Fibroblast of lung (primary cell): ENCODE measurements around the gene GNL1. TPM values are rescaled to one million over a fixed set of nuclear protein-coding genes. Genes with fewer than 3 reads are reported as not detected.

Source experiments
- DNase-seq, 2 donors: peaks; one replicate each; pipeline versions ENCODE4 v3.0.0 to v3.0.0-alpha.2; 2010; ENCODE audit warnings: low read depth in 2 of 2
- H2AFZ ChIP-seq: 2 replicates; pipeline ENCODE4 v1.5.1; 2012; ENCODE audit warnings: low read length, control low read depth, inconsistent platforms
- H3K27ac ChIP-seq: 2 replicates; pipeline ENCODE4 v1.5.1; 2011; ENCODE audit warnings: low read length, control low read depth; ENCODE audit not compliant: insufficient read depth
- H3K27me3 ChIP-seq: 2 replicates; pipeline ENCODE4 v1.5.1; 2011; ENCODE audit warnings: mild to moderate bottlenecking, low read length; ENCODE audit not compliant: control insufficient read depth, insufficient read depth
- H3K36me3 ChIP-seq: 2 replicates; pipeline ENCODE4 v1.5.1; 2011; ENCODE audit warnings: low read length; ENCODE audit not compliant: control insufficient read depth, insufficient read depth
- H3K4me1 ChIP-seq: 2 replicates; pipeline ENCODE4 v1.5.1; 2011; ENCODE audit warnings: low read length; ENCODE audit not compliant: control insufficient read depth, insufficient read depth; ENCODE audit errors: extremely low read depth
- H3K4me2 ChIP-seq: 2 replicates; pipeline ENCODE4 v1.5.1; 2011; ENCODE audit warnings: low read length, control low read depth; ENCODE audit not compliant: insufficient read depth; ENCODE audit errors: extremely low read depth
- H3K4me3 ChIP-seq, 4 experiments: fragments of 200-600 bp in 1 of 4; sonication (generic) in 1 of 4; replicated peaks in 1 of 4; 2 replicates each; pipeline ENCODE4 v1.5.1; 2011 to 2016; ENCODE audit warnings: low read length in 4 of 4, low read depth in 3 of 4, mild to moderate bottlenecking in 3 of 4, control low read depth in 2 of 4, inconsistent platforms in 1 of 4, mixed read lengths in 1 of 4; ENCODE audit not compliant: insufficient read depth in 1 of 4; ENCODE audit errors: control extremely low read depth in 1 of 4
- H3K79me2 ChIP-seq: 2 replicates; pipeline ENCODE4 v1.5.1; 2012; ENCODE audit warnings: mild to moderate bottlenecking, low read length, inconsistent platforms; ENCODE audit not compliant: control insufficient read depth, insufficient read depth
- H3K9ac ChIP-seq: 2 replicates; pipeline ENCODE4 v1.5.1; 2011; ENCODE audit warnings: mild to moderate bottlenecking, low read length, control low read depth; ENCODE audit not compliant: insufficient read depth
- H3K9me3 ChIP-seq: 2 replicates; pipeline ENCODE4 v1.5.1; 2012; ENCODE audit warnings: low read depth, low read length; ENCODE audit not compliant: control insufficient read depth, insufficient read depth
- H4K20me1 ChIP-seq: 2 replicates; pipeline ENCODE4 v1.5.1; 2011; ENCODE audit warnings: low read length; ENCODE audit not compliant: control insufficient read depth, insufficient read depth; ENCODE audit errors: extremely low read depth
- EZH2 ChIP-seq: IDR thresholded peaks from 2 replicates; pipeline ENCODE4 v1.5.1; 2012; ENCODE audit warnings: low read length, control low read depth, mild to moderate bottlenecking; ENCODE audit errors: missing control alignments
- polyA plus RNA-seq, 2 donors: library from polyadenylated mRNA; depleted of rRNA in 1 of 2; stranded (reverse) in 1 of 2; unstranded in 1 of 2; fragments of >200 nt; gene quantifications; 2 replicates each; pipeline ENCODE4 v1.2.1, GENCODE V29; 2011 to 2012; ENCODE audit warnings: missing spikeins in 1 of 2
- total RNA-seq: library from RNA; depleted of rRNA; stranded (reverse); fragments of >200 nt; gene quantifications from 2 replicates; pipeline ENCODE4 v1.2.1, GENCODE V29; 2014
- TF ChIP-seq, protein P1 (sequence below), 2 donors: IDR thresholded peaks in 1 of 2; conservative IDR thresholded peaks in 1 of 2; 1 replicate in 1 of 2; 2 replicates in 1 of 2; pipeline ENCODE4 v1.5.1; 2011 to 2012; ENCODE audit warnings: low read length in 2 of 2, control low read depth in 1 of 2, inconsistent platforms in 1 of 2, low read depth in 1 of 2, mild to moderate bottlenecking in 1 of 2

The GNL1 gene
- total and polyA plus RNA-seq, 2 donors (not counting 1 experiment from before 2014, with no cell fraction given) = 33.4 to 67.0 TPM

- H2AFZ ChIP-seq = no peak overlapping the region
- H3K9me3 ChIP-seq = no peaks in the 10 kb centered on the region
- H3K4me3 ChIP-seq = no peak overlapping the region
- H3K27me3 ChIP-seq = no peaks in the 10 kb centered on the region
- no peaks in the 10 kb centered on the region for H3K4me1 ChIP-seq
- no peaks in the 10 kb centered on the region for H4K20me1 ChIP-seq
- no peak overlapping the region for H3K4me2 ChIP-seq
- no peak overlapping the region for H3K27ac ChIP-seq
- DNase-seq = no peak
- no peaks in the 10 kb centered on the region for H3K79me2 ChIP-seq
- H3K9ac ChIP-seq = no peak overlapping the region
- peaks cover 45% of the 10 kb centered on the region for H3K36me3 ChIP-seq
- TF ChIP-seq, protein P1, sequence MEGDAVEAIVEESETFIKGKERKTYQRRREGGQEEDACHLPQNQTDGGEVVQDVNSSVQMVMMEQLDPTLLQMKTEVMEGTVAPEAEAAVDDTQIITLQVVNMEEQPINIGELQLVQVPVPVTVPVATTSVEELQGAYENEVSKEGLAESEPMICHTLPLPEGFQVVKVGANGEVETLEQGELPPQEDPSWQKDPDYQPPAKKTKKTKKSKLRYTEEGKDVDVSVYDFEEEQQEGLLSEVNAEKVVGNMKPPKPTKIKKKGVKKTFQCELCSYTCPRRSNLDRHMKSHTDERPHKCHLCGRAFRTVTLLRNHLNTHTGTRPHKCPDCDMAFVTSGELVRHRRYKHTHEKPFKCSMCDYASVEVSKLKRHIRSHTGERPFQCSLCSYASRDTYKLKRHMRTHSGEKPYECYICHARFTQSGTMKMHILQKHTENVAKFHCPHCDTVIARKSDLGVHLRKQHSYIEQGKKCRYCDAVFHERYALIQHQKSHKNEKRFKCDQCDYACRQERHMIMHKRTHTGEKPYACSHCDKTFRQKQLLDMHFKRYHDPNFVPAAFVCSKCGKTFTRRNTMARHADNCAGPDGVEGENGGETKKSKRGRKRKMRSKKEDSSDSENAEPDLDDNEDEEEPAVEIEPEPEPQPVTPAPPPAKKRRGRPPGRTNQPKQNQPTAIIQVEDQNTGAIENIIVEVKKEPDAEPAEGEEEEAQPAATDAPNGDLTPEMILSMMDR (conservative IDR thresholded peaks at IDR 0.05 in 1 of 2, IDR thresholded peaks at IDR 0.05 in 1 of 2; ENCODE audit: low read depth in 1 of 2, low read length in 2 of 2) = no peak
- TF ChIP-seq EZH2 = no peak
Measured at GRCh38 chr6:30601436-30601814, 45.1 kb upstream of the GNL1 start.

DNA sequence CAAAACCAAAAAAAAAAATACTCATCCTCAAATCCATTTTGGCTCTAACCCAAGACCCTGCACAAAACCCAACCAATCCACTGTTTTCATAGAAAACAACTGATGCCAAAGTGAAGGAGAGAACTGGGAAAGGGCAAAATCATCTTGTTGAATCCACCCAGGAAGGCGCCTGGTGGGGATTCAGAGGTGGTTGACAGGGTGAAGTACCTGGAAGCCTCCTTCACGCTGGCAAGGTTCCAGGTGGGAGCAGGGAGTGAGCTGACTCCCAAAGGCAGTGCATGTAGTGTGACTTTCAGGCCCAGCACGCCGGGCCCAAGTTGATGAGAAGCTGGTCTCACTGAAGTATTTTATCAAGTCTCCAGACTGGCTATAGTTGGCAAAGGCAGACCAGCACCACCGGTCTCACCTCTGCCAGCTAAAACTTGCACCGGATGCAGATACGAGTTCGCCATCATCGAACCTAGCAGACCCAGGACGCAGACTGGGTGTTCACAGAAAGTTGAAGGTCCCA, 44.2 kb upstream of the GNL1 start:
- Histone ChIP-seq H3K4me1 (no peaks in the 10 kb centered on the region), H3K36me3 (peaks cover 40% of the 10 kb centered on the region)
- no peak for TF ChIP-seq EZH2
- TF ChIP-seq, protein P1 (conservative IDR thresholded peaks at IDR 0.05 in 1 of 2, IDR thresholded peaks at IDR 0.05 in 1 of 2; ENCODE audit: low read depth in 1 of 2, low read length in 2 of 2) = no peak

DNA sequence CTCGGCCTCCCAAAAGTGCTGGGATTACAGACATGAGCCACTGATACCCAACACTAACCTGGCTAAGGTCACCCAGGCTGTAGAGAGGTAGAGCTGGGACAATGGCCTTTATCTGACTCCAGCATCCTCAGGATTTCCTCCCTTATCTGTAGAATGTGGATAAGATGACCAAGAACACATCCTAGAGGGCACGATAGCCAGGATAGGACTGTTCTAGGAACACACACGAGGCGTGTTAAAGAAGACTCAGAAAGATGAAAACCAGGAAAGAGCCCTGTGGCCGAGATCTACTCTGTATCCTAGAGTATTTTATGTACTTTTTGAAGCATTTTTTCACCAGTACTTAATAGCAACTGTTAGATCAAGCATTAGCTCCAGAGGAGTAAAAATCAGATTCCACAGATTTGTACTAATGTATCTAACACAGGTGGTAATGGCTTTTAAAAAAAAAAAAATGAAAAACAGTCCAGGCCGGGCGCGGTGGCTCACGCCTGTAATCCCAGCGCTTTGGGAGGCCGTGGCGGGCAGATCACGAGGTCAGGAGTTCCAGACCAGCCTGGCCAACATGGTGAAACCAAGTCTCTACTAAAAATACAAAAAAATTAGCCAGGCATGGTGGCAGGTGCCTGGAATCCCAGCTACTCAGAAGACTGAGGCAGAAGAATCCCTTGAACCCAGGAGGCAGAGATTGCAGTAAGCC, 43.5 kb upstream of the GNL1 start:
- Histone ChIP-seq H3K36me3 (peaks cover 34% of the 10 kb centered on the region), H3K4me2 (no peak overlapping the region), H3K27me3 (no peaks in the 10 kb centered on the region), H3K4me3 (no peak overlapping the region), H3K79me2 (no peaks in the 10 kb centered on the region), H3K27ac (no peak overlapping the region), H2AFZ (no peak overlapping the region), H3K4me1 (no peaks in the 10 kb centered on the region), H3K9me3 (no peaks in the 10 kb centered on the region), H4K20me1 (no peaks in the 10 kb centered on the region), H3K9ac (no peak overlapping the region)
- TF ChIP-seq, protein P1 (conservative IDR thresholded peaks at IDR 0.05 in 1 of 2, IDR thresholded peaks at IDR 0.05 in 1 of 2; ENCODE audit: low read depth in 1 of 2, low read length in 2 of 2) = no peak
- TF ChIP-seq EZH2 = no peak
- no peak for DNase-seq

More for the DNA sequence above, 44.2 kb upstream of the GNL1 start:
- Histone ChIP-seq H3K79me2 (no peaks in the 10 kb centered on the region), H3K4me2 (no peak overlapping the region), H2AFZ (no peak overlapping the region), H3K27ac (no peak overlapping the region), H3K4me3 (no peak overlapping the region), H3K9me3 (no peaks in the 10 kb centered on the region), H4K20me1 (no peaks in the 10 kb centered on the region), H3K9ac (no peak overlapping the region), H3K27me3 (no peaks in the 10 kb centered on the region)
- DNase-seq = no peak
